Measurements from ENCODE around the gene SLC25A20.
"Not testable (repeated sequence)": the region's sequence is repeated elsewhere in the genome, so short reads cannot be mapped to it uniquely, and the experiment has no call there.

The SLC25A20 gene

GRCh38 chr3:48837163-48837562 is 61.5 kb downstream of the SLC25A20 start:
- no peaks in the 10 kb centered on the region for H3K9me3 ChIP-seq (ENCODE audit: control insufficient read depth, insufficient read depth, low read length)
- no peak overlapping the region for H3K9ac ChIP-seq (ENCODE audit: low read depth, low read length)

GRCh38 chr3:48835650-48836366 is 62.9 kb downstream of the SLC25A20 start:
- Histone ChIP-seq H3K27ac (ENCODE audit: low read depth, low read length) (no peak overlapping the region), H3K36me3 (ENCODE audit: control insufficient read depth, insufficient read depth, low read length) (no peaks in the 10 kb centered on the region), H3K27me3 (ENCODE audit: control insufficient read depth, insufficient read depth, low read length) (no peaks in the 10 kb centered on the region)

More at GRCh38 chr3:48837163-48837562, 61.5 kb downstream of the SLC25A20 start:
- H3K4me1 ChIP-seq (ENCODE audit: control insufficient read depth, insufficient read depth, low read length): 0 out of 2 replicates have a peak, but pooled peaks cover 2% of the 10 kb centered on the region
- no peaks in the 10 kb centered on the region for H3K36me3 ChIP-seq (ENCODE audit: control insufficient read depth, insufficient read depth, low read length)
- H3K27ac ChIP-seq (ENCODE audit: low read depth, low read length): no peak overlapping the region
- H3K27me3 ChIP-seq (ENCODE audit: control insufficient read depth, insufficient read depth, low read length): no peaks in the 10 kb centered on the region
- no peak overlapping the region for H3K4me3 ChIP-seq (ENCODE audit: low read depth, low read length)

GRCh38 chr3:48832684-48833083 is 66.0 kb downstream of the SLC25A20 start:
- H3K9ac ChIP-seq (ENCODE audit: low read depth, low read length): no peak overlapping the region
- no peak overlapping the region for H3K4me3 ChIP-seq (ENCODE audit: low read depth, low read length)
- 0 out of 2 replicates have a peak, but pooled peaks cover 2% of the 10 kb centered on the region for H3K4me1 ChIP-seq (ENCODE audit: control insufficient read depth, insufficient read depth, low read length)
- H3K36me3 ChIP-seq (ENCODE audit: control insufficient read depth, insufficient read depth, low read length): no peaks in the 10 kb centered on the region
- H3K27me3 ChIP-seq (ENCODE audit: control insufficient read depth, insufficient read depth, low read length): no peaks in the 10 kb centered on the region
- H3K9me3 ChIP-seq (ENCODE audit: control insufficient read depth, insufficient read depth, low read length): no peaks in the 10 kb centered on the region
- H3K27ac ChIP-seq (ENCODE audit: low read depth, low read length): no peak overlapping the region

More at GRCh38 chr3:48835650-48836366, 62.9 kb downstream of the SLC25A20 start:
- Histone ChIP-seq H3K9me3 (ENCODE audit: control insufficient read depth, insufficient read depth, low read length) (no peaks in the 10 kb centered on the region), H3K9ac (ENCODE audit: low read depth, low read length) (no peak overlapping the region), H3K4me1 (ENCODE audit: control insufficient read depth, insufficient read depth, low read length) (0 out of 2 replicates have a peak, but pooled peaks cover 2% of the 10 kb centered on the region), H3K4me3 (ENCODE audit: low read depth, low read length) (no peak overlapping the region)

- Histone ChIP-seq H3K4me1 (ENCODE audit: control insufficient read depth, insufficient read depth, low read length) (0 out of 2 replicates have a peak, but pooled peaks cover 1% of the 10 kb centered on the region), H3K36me3 (ENCODE audit: control insufficient read depth, insufficient read depth, low read length) (no peaks in the 10 kb centered on the region), H3K9ac (ENCODE audit: low read depth, low read length) (no peak overlapping the region), H3K27me3 (ENCODE audit: control insufficient read depth, insufficient read depth, low read length) (no peaks in the 10 kb centered on the region), H3K4me3 (ENCODE audit: low read depth, low read length) (no peak overlapping the region), H3K9me3 (ENCODE audit: control insufficient read depth, insufficient read depth, low read length) (no peaks in the 10 kb centered on the region), H3K27ac (ENCODE audit: low read depth, low read length) (no peak overlapping the region)
Measured at GRCh38 chr3:48830715-48831114, 68.0 kb downstream of the SLC25A20 start.

DNA sequence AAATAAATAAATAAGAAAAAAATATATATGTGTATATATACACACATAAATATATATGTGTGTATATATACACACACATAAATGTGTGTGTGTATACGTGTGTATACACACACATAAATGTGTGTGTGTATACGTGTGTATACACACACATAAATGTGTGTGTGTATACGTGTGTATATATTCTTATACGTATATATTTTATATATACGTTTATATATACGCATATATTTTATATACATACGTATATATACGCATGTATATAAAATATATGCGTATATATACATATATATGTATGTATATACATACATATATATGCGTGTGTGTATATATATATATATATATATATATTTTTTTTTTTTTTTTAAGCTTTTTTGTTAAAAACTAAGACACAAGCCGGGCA is 69.2 kb downstream of the SLC25A20 start:
- not testable (repeated sequence) for H3K4me3 ChIP-seq (ENCODE audit: low read depth, low read length); H3K9me3 ChIP-seq (ENCODE audit: control insufficient read depth, insufficient read depth, low read length); H3K27me3 ChIP-seq (ENCODE audit: control insufficient read depth, insufficient read depth, low read length); H3K36me3 ChIP-seq (ENCODE audit: control insufficient read depth, insufficient read depth, low read length); H3K9ac ChIP-seq (ENCODE audit: low read depth, low read length); H3K27ac ChIP-seq (ENCODE audit: low read depth, low read length); H3K4me1 ChIP-seq (ENCODE audit: control insufficient read depth, insufficient read depth, low read length)

GRCh38 chr3:48827874-48828273 is 70.8 kb downstream of the SLC25A20 start:
- H3K4me3 ChIP-seq (ENCODE audit: low read depth, low read length); H3K27me3 ChIP-seq (ENCODE audit: control insufficient read depth, insufficient read depth, low read length); H3K9ac ChIP-seq (ENCODE audit: low read depth, low read length); H3K27ac ChIP-seq (ENCODE audit: low read depth, low read length); H3K9me3 ChIP-seq (ENCODE audit: control insufficient read depth, insufficient read depth, low read length); H3K36me3 ChIP-seq (ENCODE audit: control insufficient read depth, insufficient read depth, low read length); H3K4me1 ChIP-seq (ENCODE audit: control insufficient read depth, insufficient read depth, low read length): not testable (repeated sequence)

DNA sequence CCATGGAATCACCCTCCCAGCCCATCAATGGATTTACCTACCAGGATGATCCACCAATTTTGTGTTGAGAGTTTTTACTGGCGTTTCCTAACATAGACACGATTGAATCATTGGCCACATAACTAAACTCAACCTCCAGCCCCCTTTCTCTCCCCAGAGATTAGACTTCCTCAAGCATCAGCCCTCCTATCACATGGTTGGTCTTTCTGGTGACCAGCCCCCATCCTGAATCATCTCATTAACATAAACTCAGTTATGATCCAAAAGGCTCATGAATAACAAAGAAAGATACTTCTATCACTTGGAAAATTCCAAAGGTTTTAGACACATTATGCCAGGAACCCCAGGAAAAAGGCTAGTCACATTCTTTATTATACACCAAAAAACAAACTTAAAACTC is 72.2 kb downstream of the SLC25A20 start:
- H3K4me3 ChIP-seq (ENCODE audit: low read depth, low read length): no peak overlapping the region
- H3K27me3 ChIP-seq (ENCODE audit: control insufficient read depth, insufficient read depth, low read length): no peaks in the 10 kb centered on the region
- no peak overlapping the region for H3K27ac ChIP-seq (ENCODE audit: low read depth, low read length)
- no peaks in the 10 kb centered on the region for H3K4me1 ChIP-seq (ENCODE audit: control insufficient read depth, insufficient read depth, low read length)
- H3K9ac ChIP-seq (ENCODE audit: low read depth, low read length): no peak overlapping the region
- no peaks in the 10 kb centered on the region for H3K9me3 ChIP-seq (ENCODE audit: control insufficient read depth, insufficient read depth, low read length)
- no peaks in the 10 kb centered on the region for H3K36me3 ChIP-seq (ENCODE audit: control insufficient read depth, insufficient read depth, low read length)

GRCh38 chr3:48820612-48821324 is 77.9 kb downstream of the SLC25A20 start:
- no peak overlapping the region for H3K9ac ChIP-seq (ENCODE audit: low read depth, low read length)
- H3K36me3 ChIP-seq (ENCODE audit: control insufficient read depth, insufficient read depth, low read length): no peaks in the 10 kb centered on the region
- H3K9me3 ChIP-seq (ENCODE audit: control insufficient read depth, insufficient read depth, low read length): no peaks in the 10 kb centered on the region
- H3K4me1 ChIP-seq (ENCODE audit: control insufficient read depth, insufficient read depth, low read length): peaks cover 12% of the 10 kb centered on the region; the same call in 1 of the 2 replicates
- H3K27me3 ChIP-seq (ENCODE audit: control insufficient read depth, insufficient read depth, low read length): no peaks in the 10 kb centered on the region
- H3K4me3 ChIP-seq (ENCODE audit: low read depth, low read length): no peak overlapping the region
- no peak overlapping the region for H3K27ac ChIP-seq (ENCODE audit: low read depth, low read length)

GRCh38 chr3:48819234-48820221 is 79.2 kb downstream of the SLC25A20 start:
- H3K4me1 ChIP-seq (ENCODE audit: control insufficient read depth, insufficient read depth, low read length): peaks cover 12% of the 10 kb centered on the region; the same call in 1 of the 2 replicates
- H3K9ac ChIP-seq (ENCODE audit: low read depth, low read length): no peak overlapping the region
- H3K36me3 ChIP-seq (ENCODE audit: control insufficient read depth, insufficient read depth, low read length): no peaks in the 10 kb centered on the region
- no peak overlapping the region for H3K4me3 ChIP-seq (ENCODE audit: low read depth, low read length)
- no peaks in the 10 kb centered on the region for H3K9me3 ChIP-seq (ENCODE audit: control insufficient read depth, insufficient read depth, low read length)
- H3K27ac ChIP-seq (ENCODE audit: low read depth, low read length): no peak overlapping the region
- no peaks in the 10 kb centered on the region for H3K27me3 ChIP-seq (ENCODE audit: control insufficient read depth, insufficient read depth, low read length)

GRCh38 chr3:48811524-48811923 is 87.2 kb downstream of the SLC25A20 start:
- Histone ChIP-seq H3K9me3 (ENCODE audit: control insufficient read depth, insufficient read depth, low read length) (no peaks in the 10 kb centered on the region), H3K36me3 (ENCODE audit: control insufficient read depth, insufficient read depth, low read length) (no peaks in the 10 kb centered on the region), H3K4me1 (ENCODE audit: control insufficient read depth, insufficient read depth, low read length) (no peaks in the 10 kb centered on the region), H3K27ac (ENCODE audit: low read depth, low read length) (no peak overlapping the region), H3K9ac (ENCODE audit: low read depth, low read length) (no peak overlapping the region), H3K27me3 (ENCODE audit: control insufficient read depth, insufficient read depth, low read length) (no peaks in the 10 kb centered on the region), H3K4me3 (ENCODE audit: low read depth, low read length) (no peak overlapping the region)
